CD4-positive, alpha-beta memory T cell (primary cell): ENCODE data around the gene MERTK. TPM values are rescaled to one million over a fixed set of nuclear protein-coding genes. Genes with fewer than 3 reads are reported as not detected.

Source experiments
- CTCF ChIA-PET: fragments of 350-600 bp; sonication (Branson Sonifier 250); formaldehyde crosslinking; loops from one replicate; lab custom pipeline; 2021; ENCODE audit warnings: inconsistent platforms; ENCODE audit not compliant: partially characterized antibody; lab: Charles Lee
- POLR2A ChIA-PET: fragments of 350-600 bp; sonication (Branson Sonifier 250); formaldehyde crosslinking; loops from one replicate; lab custom pipeline; 2021; ENCODE audit not compliant: partially characterized antibody; lab: Charles Lee
- DNase-seq, 5 donors: peaks; one replicate each; pipeline versions ENCODE4 v3.0.0 to v3.0.0-alpha.2; 2020 to 2022; ENCODE audit warnings: mixed read lengths in 1 of 5
- H3K27ac ChIP-seq: one replicate; pipeline ENCODE4 v1.7.0; 2013; ENCODE audit warnings: low read depth, low read length
- H3K27me3 ChIP-seq: 2 replicates; pipeline ENCODE4 v1.7.0; 2013; ENCODE audit warnings: mild to moderate bottlenecking, low read length, moderate library complexity; ENCODE audit not compliant: insufficient read depth
- H3K36me3 ChIP-seq: 2 replicates; pipeline ENCODE4 v1.7.0; 2013; ENCODE audit warnings: mild to moderate bottlenecking, low read length, moderate library complexity; ENCODE audit not compliant: insufficient read depth
- H3K4me1 ChIP-seq: 2 replicates; pipeline ENCODE4 v1.7.0; 2013; ENCODE audit warnings: mild to moderate bottlenecking, low read length, moderate library complexity; ENCODE audit not compliant: insufficient read depth
- H3K4me3 ChIP-seq, 2 donors: one replicate each; pipeline ENCODE4 v1.7.0; 2013; ENCODE audit warnings: low read length in 2 of 2, mild to moderate bottlenecking in 1 of 2
- H3K9me3 ChIP-seq, 2 donors: one replicate each; pipeline ENCODE4 v1.7.0; 2013; ENCODE audit warnings: low read length in 2 of 2, control low read depth in 1 of 2; ENCODE audit not compliant: control insufficient read depth in 1 of 2
- H3K27ac Mint-ChIP-seq, 7 donors: one replicate each; pipeline ENCODE4 v1.8.0; 2020 to 2021; ENCODE audit warnings: mixed read lengths in 7 of 7, mild to moderate bottlenecking in 6 of 7, inconsistent platforms in 3 of 7, moderate library complexity in 3 of 7
- H3K27me3 Mint-ChIP-seq, 2 donors: one replicate each; pipeline ENCODE4 v1.8.0; 2020 to 2021; ENCODE audit warnings: mixed read lengths in 2 of 2
- H3K36me3 Mint-ChIP-seq, 2 donors: one replicate each; pipeline ENCODE4 v1.8.0; 2020 to 2021; ENCODE audit warnings: mixed read lengths in 2 of 2, inconsistent platforms in 1 of 2, mild to moderate bottlenecking in 1 of 2
- H3K4me1 Mint-ChIP-seq, 4 donors: one replicate each; pipeline ENCODE4 v1.8.0; 2020 to 2021; ENCODE audit warnings: mixed read lengths in 4 of 4, mild to moderate bottlenecking in 1 of 4
- H3K4me3 Mint-ChIP-seq, 8 donors: one replicate each; pipeline ENCODE4 v1.8.0; 2020 to 2021; ENCODE audit warnings: mixed read lengths in 8 of 8, mild to moderate bottlenecking in 7 of 8, moderate library complexity in 6 of 8, inconsistent platforms in 3 of 8
- H3K9me3 Mint-ChIP-seq, 8 donors: one replicate each; pipeline ENCODE4 v1.8.0; 2020 to 2021; ENCODE audit warnings: mixed read lengths in 8 of 8, mild to moderate bottlenecking in 5 of 8, inconsistent platforms in 3 of 8, moderate library complexity in 1 of 8
- intact Hi-C: fragments of 100-400 bp; cut with micrococcal nuclease; formaldehyde crosslinking; loops from one replicate; pipeline ENCODE4 v1.15.1; 2023
- polyA plus RNA-seq, 2 donors: library from polyadenylated mRNA; unstranded; fragments of 300-500 nt; fragmentation: Illumina TruSeq; gene quantifications; one replicate each; pipeline ENCODE4 v1.2.3, GENCODE V29; 2021
- total RNA-seq, 2 experiments: library from RNA; stranded (reverse); gene quantifications; one replicate each; pipeline ENCODE4 v1.2.3, GENCODE V29; 2021

MERTK gene
- total and polyA plus RNA-seq, 4 experiments from 2014 or later: 0.09 to 0.67 (median 0.45) TPM

DNA sequence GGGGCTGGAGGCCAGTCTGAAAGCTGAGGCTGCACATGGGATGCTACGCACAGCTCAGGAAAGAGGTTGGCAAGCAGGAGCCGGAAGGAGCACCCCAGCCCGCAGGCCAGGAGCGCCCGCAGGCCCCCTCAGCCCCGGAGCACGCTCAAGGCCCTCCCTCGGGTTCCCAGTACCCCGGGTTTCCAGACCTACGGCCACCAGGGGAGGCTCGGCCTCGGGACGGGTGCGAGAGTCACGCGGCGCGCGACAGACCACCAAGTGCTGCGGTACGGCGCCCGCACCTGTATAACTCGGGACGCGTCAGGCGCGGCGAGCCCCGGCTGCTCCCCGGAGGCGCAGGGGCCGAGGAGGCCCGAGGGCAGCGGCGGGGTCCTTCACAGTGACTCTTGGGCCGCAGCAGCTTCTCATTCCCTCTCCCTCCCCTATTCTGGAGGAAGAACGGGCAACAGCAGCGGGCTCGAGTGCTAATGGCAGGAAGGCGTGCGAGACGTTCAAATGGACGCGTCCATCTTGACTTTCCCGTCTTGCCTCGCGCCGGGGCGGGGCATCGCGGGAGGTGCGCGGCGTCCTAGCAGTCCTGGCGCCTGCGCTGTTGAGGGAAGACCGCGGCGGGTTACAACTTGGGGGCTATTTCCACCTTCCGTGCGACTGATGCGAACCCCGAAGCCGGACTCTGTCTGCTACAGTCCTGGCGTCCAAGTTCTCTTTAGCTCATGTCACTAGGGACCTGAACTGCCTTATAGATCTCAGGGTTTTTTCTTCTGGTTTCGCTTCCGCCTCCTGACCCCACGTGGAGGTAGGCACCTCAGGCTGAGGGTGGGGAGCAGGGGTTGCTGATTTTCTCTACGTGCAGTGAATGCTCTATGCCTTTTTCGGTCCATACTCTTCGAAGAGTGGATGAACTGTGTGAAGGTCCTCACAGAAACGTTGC, 14.5 kb upstream of the MERTK start, which contains the start of gene ANAPC1:
TSS of gene ANAPC1 (minus strand) at position 533 of the 931 bp plus-strand sequence. CDS start 3,368 bp downstream, outside the sequence.
- Mint-ChIP-seq H3K9me3 (no peaks in the 10 kb centered on the region), H3K27ac (peak within 1 kb of the TSS; percentile 85 to 99 (median 96)), H3K36me3 (peaks cover 4 to 13% of the 10 kb centered on the region in 2 donors), H3K4me3 (peak within 1 kb of the TSS; percentile 90 to 96 (median 93)), H3K4me1 (peaks cover 4 to 12% (median 10%) of the 10 kb centered on the region in 4 donors), H3K27me3 (no peaks in the 10 kb centered on the region)
- Histone ChIP-seq H3K27ac (peak within 1 kb of the TSS; percentile 82), H3K27me3 (no peaks in the 10 kb centered on the region), H3K9me3 (no peaks in the 10 kb centered on the region), H3K4me3 (peak within 1 kb of the TSS; percentile 77), H3K4me1 (peaks cover 15% of the 10 kb centered on the region), H3K36me3 (no peaks in the 10 kb centered on the region)
- DNase-seq: peak; percentile 81 to 87 (median 84)
- ChIA-PET POLR2A (interaction anchor here (0.6 to 1.0 kb wide), 4 partner anchors 15 to 659 kb away, joined by 3 to 6 read pairs (median 3); partner anchors contain the start of genes MERTK and TMEM87B), CTCF (interaction anchor here (0.8 to 1.0 kb wide), 3 partner anchors 10 to 596 kb away, joined by 3 to 4 read pairs (median 3); no protein-coding TSS in a partner anchor)
- intact Hi-C loops: loop anchor here (2.0 to 5.0 kb wide), 3 partner anchors 171 to 393 kb away; partner anchors contain the start of genes TMEM87B, ZC3H6 and ZC3H8

DNA sequence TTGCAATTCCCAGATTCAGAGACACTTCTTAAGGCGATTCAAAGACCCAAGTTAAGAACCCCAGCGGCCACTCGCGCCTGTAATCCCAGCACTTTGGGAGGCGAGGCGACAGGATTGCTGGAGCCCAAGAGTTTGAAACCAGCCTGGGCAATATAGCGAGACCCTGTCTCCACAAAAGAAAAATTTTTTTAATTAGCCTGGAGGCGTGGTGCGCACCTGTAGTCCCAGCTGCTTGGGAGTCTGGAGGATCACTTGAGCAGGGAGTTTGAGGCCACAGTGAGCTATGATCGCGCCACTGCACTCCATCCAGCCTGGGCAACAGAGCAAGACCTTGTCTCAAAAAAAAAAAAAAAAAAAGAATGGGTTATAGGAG, 13.8 kb upstream of the MERTK start:
- peak overlapping the region; percentile 90 to 96 (median 93) for H3K4me3 Mint-ChIP-seq
- Histone ChIP-seq H3K4me3 (peak overlapping the region; percentile 77), H3K36me3 (no peaks in the 10 kb centered on the region), H3K27ac (peak overlapping the region; percentile 82), H3K27me3 (no peaks in the 10 kb centered on the region), H3K9me3 (no peaks in the 10 kb centered on the region), H3K4me1 (peaks cover 15% of the 10 kb centered on the region)
- H3K36me3 Mint-ChIP-seq: peaks cover 3 to 11% of the 10 kb centered on the region in 2 donors
- ChIA-PET CTCF (no interaction called here), POLR2A (interaction anchor here (0.6 to 1.0 kb wide), 2 partner anchors 14 to 170 kb away, joined by 3 to 6 read pairs; partner anchors contain the start of genes MERTK and TMEM87B)
- peaks cover 4 to 12% (median 10%) of the 10 kb centered on the region in 4 donors for H3K4me1 Mint-ChIP-seq
- H3K27me3 Mint-ChIP-seq: no peaks in the 10 kb centered on the region
- H3K9me3 Mint-ChIP-seq: no peaks in the 10 kb centered on the region
- intact Hi-C loops: loop anchor here (2.0 to 5.0 kb wide), 3 partner anchors 170 to 393 kb away; partner anchors contain the start of genes TMEM87B, ZC3H6 and ZC3H8
- DNase-seq: no peak
- peak overlapping the region; percentile 85 to 99 (median 96) for H3K27ac Mint-ChIP-seq

DNA sequence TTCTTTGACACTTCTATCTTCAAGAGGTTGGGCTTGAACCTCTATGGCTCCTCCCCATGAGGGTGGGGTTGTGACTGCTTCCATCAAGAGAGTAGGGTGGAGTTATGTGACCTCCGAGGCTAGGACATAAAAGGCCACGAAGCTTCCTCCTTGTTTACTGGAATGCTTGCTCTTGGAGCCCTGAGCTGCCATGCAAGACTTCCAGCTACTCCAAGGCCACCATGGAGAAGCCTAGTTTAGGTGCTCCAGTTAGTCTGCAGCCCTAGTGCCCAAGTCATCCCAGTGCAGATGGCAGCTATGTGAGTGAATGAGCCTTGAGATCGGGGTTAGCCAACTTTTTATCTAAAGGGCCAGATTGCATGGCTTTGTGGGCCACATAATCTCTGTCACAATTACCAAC, 2.4 kb upstream of the MERTK start:
- Mint-ChIP-seq H3K36me3 (no peaks in the 10 kb centered on the region), H3K4me3 (peak overlapping the region in 2 of 8 donors; percentile 50 to 69), H3K9me3 (no peaks in the 10 kb centered on the region), H3K27me3 (peaks cover 1 to 10% of the 10 kb centered on the region in 2 donors), H3K27ac (no peak overlapping the region), H3K4me1 (peaks cover 4 to 11% (median 7%) of the 10 kb centered on the region in 4 donors)
- H3K36me3 ChIP-seq: no peaks in the 10 kb centered on the region
- no peaks in the 10 kb centered on the region for H3K27me3 ChIP-seq
- H3K4me3 ChIP-seq: no peak overlapping the region
- H3K4me1 ChIP-seq: peaks cover 13% of the 10 kb centered on the region
- no peak overlapping the region for H3K27ac ChIP-seq
- POLR2A ChIA-PET: no interaction called here
- CTCF ChIA-PET: interaction anchor here (1.0 kb wide), 1 partner anchor 10 kb away, joined by 3 read pairs; no protein-coding TSS in a partner anchor
- no peak for DNase-seq
- H3K9me3 ChIP-seq: no peaks in the 10 kb centered on the region
- intact Hi-C loops: no loop called here

GRCh38 chr2:111896576-111896975, 1.8 kb upstream of the MERTK start:
- CTCF ChIA-PET: no interaction called here
- H3K9me3 Mint-ChIP-seq: no peaks in the 10 kb centered on the region
- no peak for DNase-seq
- no peak overlapping the region for H3K4me3 ChIP-seq
- peaks cover 1 to 10% of the 10 kb centered on the region in 2 donors for H3K27me3 Mint-ChIP-seq
- peaks cover 4 to 11% (median 7%) of the 10 kb centered on the region in 4 donors for H3K4me1 Mint-ChIP-seq
- intact Hi-C loops: no loop called here
- no peaks in the 10 kb centered on the region for H3K9me3 ChIP-seq
- H3K27ac ChIP-seq: no peak overlapping the region
- H3K27ac Mint-ChIP-seq: no peak overlapping the region
- no peaks in the 10 kb centered on the region for H3K36me3 Mint-ChIP-seq
- peak overlapping the region in 5 of 8 donors; percentile 6 to 69 (median 21) for H3K4me3 Mint-ChIP-seq
- no peaks in the 10 kb centered on the region for H3K27me3 ChIP-seq
- peaks cover 13% of the 10 kb centered on the region for H3K4me1 ChIP-seq
- POLR2A ChIA-PET: no interaction called here
- H3K36me3 ChIP-seq: no peaks in the 10 kb centered on the region

- POLR2A ChIA-PET: no interaction called here
- intact Hi-C loops: no loop called here
These were observed 830 bp upstream of the MERTK start for GRCh38 chr2:111897630-111897923.

DNA sequence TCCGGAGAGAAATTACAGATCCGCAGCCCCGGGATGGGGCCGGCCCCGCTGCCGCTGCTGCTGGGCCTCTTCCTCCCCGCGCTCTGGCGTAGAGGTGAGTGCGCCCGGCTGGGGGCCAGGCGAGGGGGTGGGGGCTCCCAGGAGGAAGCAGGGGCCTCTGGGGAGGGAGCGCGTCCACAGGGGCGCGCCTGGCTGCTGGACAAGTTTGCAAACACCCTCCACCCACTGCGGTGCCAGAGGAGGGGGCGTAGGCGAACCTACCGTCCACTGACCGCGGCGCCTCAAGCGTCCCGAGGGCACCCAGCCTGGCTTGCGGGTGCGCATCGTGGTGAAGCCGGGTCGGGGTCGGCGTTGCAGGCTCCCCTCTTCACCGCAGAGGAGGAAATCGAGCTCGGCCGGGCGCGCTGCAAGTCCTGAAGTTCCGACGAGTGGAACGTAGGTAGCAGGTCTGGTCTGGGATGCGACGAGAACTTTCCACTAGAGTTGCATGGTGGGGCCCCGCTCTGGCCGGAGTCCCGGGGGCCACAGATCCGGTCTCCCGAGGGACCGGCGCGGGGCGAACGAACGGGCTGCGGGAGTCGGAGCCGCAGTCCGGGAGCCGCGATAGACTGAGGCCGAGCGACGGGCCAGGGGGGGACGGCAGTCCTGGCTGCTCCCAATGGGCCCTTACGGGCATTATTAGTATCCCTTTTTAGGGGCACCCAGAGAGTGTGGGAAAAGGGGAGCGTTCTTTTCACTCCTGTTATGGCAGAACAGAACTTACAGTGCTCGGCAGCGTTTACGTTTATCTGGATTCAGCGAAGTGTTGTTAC, 502 bp downstream of the MERTK start:
- intact Hi-C loops: no loop called here
- Mint-ChIP-seq H3K4me3 (peak overlapping the region; percentile 74 to 85 (median 80)), H3K27me3 (peaks cover 4 to 11% of the 10 kb centered on the region in 2 donors), H3K9me3 (no peaks in the 10 kb centered on the region), H3K36me3 (no peaks in the 10 kb centered on the region), H3K4me1 (peaks cover 4 to 11% (median 7%) of the 10 kb centered on the region in 4 donors), H3K27ac (peak overlapping the region in 2 of 7 donors; percentile 17 to 27)
- CTCF ChIA-PET: interaction anchor here (1.8 kb wide), 1 partner anchor 12 kb away, joined by 6 read pairs; no protein-coding TSS in a partner anchor
- Histone ChIP-seq H3K27ac (peak overlapping the region; percentile 0), H3K27me3 (no peaks in the 10 kb centered on the region), H3K9me3 (no peaks in the 10 kb centered on the region), H3K36me3 (no peaks in the 10 kb centered on the region), H3K4me1 (peaks cover 13% of the 10 kb centered on the region), H3K4me3 (peak overlapping the region; percentile 17 to 57)
- POLR2A ChIA-PET: interaction anchor here (1.0 kb wide), 1 partner anchor 15 kb away, joined by 3 read pairs; no protein-coding TSS in a partner anchor
- peak in 3 of 5 donors; percentile 20 to 24 (median 20) for DNase-seq

More at GRCh38 chr2:111897630-111897923, 830 bp upstream of the MERTK start:
- H3K27ac ChIP-seq: no peak overlapping the region
- no peaks in the 10 kb centered on the region for H3K9me3 ChIP-seq
- Mint-ChIP-seq H3K4me3 (peak overlapping the region; percentile 74 to 84 (median 78)), H3K36me3 (no peaks in the 10 kb centered on the region), H3K27ac (peak overlapping the region in 2 of 7 donors; percentile 5 to 16), H3K27me3 (peaks cover 4 to 8% of the 10 kb centered on the region in 2 donors), H3K9me3 (no peaks in the 10 kb centered on the region), H3K4me1 (peaks cover 4 to 11% (median 7%) of the 10 kb centered on the region in 4 donors)
- no peaks in the 10 kb centered on the region for H3K36me3 ChIP-seq
- peaks cover 13% of the 10 kb centered on the region for H3K4me1 ChIP-seq
- CTCF ChIA-PET: interaction anchor here (0.7 to 0.9 kb wide), 2 partner anchors 10 to 153 kb away, joined by 5 read pairs; no protein-coding TSS in a partner anchor
- H3K4me3 ChIP-seq: peak overlapping the region in 1 of 2 donors; percentile 57
- H3K27me3 ChIP-seq: no peaks in the 10 kb centered on the region
- DNase-seq: no peak
